Neural progenitor cell (in vitro differentiated cells): ENCODE measurements around the gene DOCK4.

Experiments
- CTCF ChIP-seq: fragments of 200-600 bp; sonication (generic); IDR thresholded peaks from 2 replicates; pipeline ENCODE4 v1.5.1; 2017; ENCODE audit warnings: antibody characterized with exemption, mild to moderate bottlenecking
- EZH2 ChIP-seq: fragments of 200-600 bp; sonication (generic); IDR thresholded peaks from 2 replicates; pipeline ENCODE4 v1.6.1; 2017; ENCODE audit warnings: antibody characterized with exemption, mild to moderate bottlenecking, moderate library complexity
- EZH2phosphoT487 ChIP-seq: fragments of 200-600 bp; sonication (generic); IDR thresholded peaks from 2 replicates; pipeline ENCODE4 v1.6.1; 2017; ENCODE audit warnings: antibody characterized with exemption

- TF ChIP-seq CTCF (no peak), EZH2 (no peak), EZH2phosphoT487 (no peak)
These were observed 291.9 kb downstream of the DOCK4 start for GRCh38 chr7:111914291-111914690.
